Panc1 (cell line): Measurements from ENCODE around the gene KRTAP3-3. TPM values are rescaled to one million over a fixed set of nuclear protein-coding genes. Genes with fewer than 3 reads are reported as not detected.

Experiments
- total RNA-seq: library from RNA; stranded (reverse); gene quantifications from one replicate; pipeline ENCODE4 v1.2.1, GENCODE V29; 2021; ENCODE audit not compliant: unreplicated experiment

Gene KRTAP3-3
- total RNA-seq, 1 experiment from 2014 or later, result not detected

Other genes with a start within 250 kb of the KRTAP3-3 start
- not detected for gene KRT25, start 238.8 kb downstream of the KRTAP3-3 start, total RNA-seq
- not detected for gene KRT26, start 222.0 kb downstream of the KRTAP3-3 start, total RNA-seq
- not detected for gene KRT27, start 211.6 kb downstream of the KRTAP3-3 start, total RNA-seq
- gene KRT28, start 194.2 kb downstream of the KRTAP3-3 start, total RNA-seq, result not detected
- gene KRT10, start 171.6 kb downstream of the KRTAP3-3 start, total RNA-seq, result 70.8 TPM
- gene KRT12, start 126.9 kb downstream of the KRTAP3-3 start, total RNA-seq, result not detected
- 0.13 TPM for gene KRT20, start 108.9 kb downstream of the KRTAP3-3 start, total RNA-seq
- not detected for gene KRT23, start 56.5 kb downstream of the KRTAP3-3 start, total RNA-seq
- gene KRT39, start 27.2 kb downstream of the KRTAP3-3 start, total RNA-seq, result not detected
- not detected for gene KRT40, start 9.8 kb downstream of the KRTAP3-3 start, total RNA-seq
- gene KRTAP3-2, start 5.7 kb upstream of the KRTAP3-3 start, total RNA-seq, result not detected
- gene KRTAP3-1, start 15.0 kb upstream of the KRTAP3-3 start, total RNA-seq, result not detected
- not detected for gene KRTAP1-5, start 33.0 kb upstream of the KRTAP3-3 start, total RNA-seq
- not detected for gene KRTAP1-4, start 36.0 kb upstream of the KRTAP3-3 start, total RNA-seq
- gene KRTAP1-3, start 40.7 kb upstream of the KRTAP3-3 start, total RNA-seq, result not detected
- not detected for gene KRTAP1-1, start 47.3 kb upstream of the KRTAP3-3 start, total RNA-seq
- gene KRTAP2-1, start 53.2 kb upstream of the KRTAP3-3 start, total RNA-seq, result not detected
- not detected for gene KRTAP2-2, start 61.1 kb upstream of the KRTAP3-3 start, total RNA-seq
- not detected for gene KRTAP2-3, start 66.0 kb upstream of the KRTAP3-3 start, total RNA-seq
- gene KRTAP2-4, start 71.7 kb upstream of the KRTAP3-3 start, total RNA-seq, result not detected
- gene KRTAP4-7, start 90.0 kb upstream of the KRTAP3-3 start, total RNA-seq, result not detected
- not detected for gene KRTAP4-8, start 104.0 kb upstream of the KRTAP3-3 start, total RNA-seq
- gene KRTAP4-16, start 108.0 kb upstream of the KRTAP3-3 start, total RNA-seq, result not detected
- gene KRTAP4-9, start 111.2 kb upstream of the KRTAP3-3 start, total RNA-seq, result not detected
- not detected for gene KRTAP4-11, start 124.2 kb upstream of the KRTAP3-3 start, total RNA-seq
- gene KRTAP4-12, start 130.0 kb upstream of the KRTAP3-3 start, total RNA-seq, result not detected
- not detected for gene KRTAP4-6, start 146.4 kb upstream of the KRTAP3-3 start, total RNA-seq
- not detected for gene KRTAP4-5, start 155.7 kb upstream of the KRTAP3-3 start, total RNA-seq
- not detected for gene KRTAP4-4, start 166.6 kb upstream of the KRTAP3-3 start, total RNA-seq
- gene KRTAP4-3, start 174.1 kb upstream of the KRTAP3-3 start, total RNA-seq, result not detected
- gene KRTAP4-2, start 184.1 kb upstream of the KRTAP3-3 start, total RNA-seq, result not detected
- not detected for gene KRTAP4-1, start 190.7 kb upstream of the KRTAP3-3 start, total RNA-seq
- gene KRTAP9-1, start 195.7 kb upstream of the KRTAP3-3 start, total RNA-seq, result not detected
- gene KRTAP9-2, start 232.5 kb upstream of the KRTAP3-3 start, total RNA-seq, result not detected
- not detected for gene KRTAP9-3, start 238.3 kb upstream of the KRTAP3-3 start, total RNA-seq
- not detected for gene KRTAP9-8, start 243.8 kb upstream of the KRTAP3-3 start, total RNA-seq